H1 (cell line): ENCODE measurements around the gene ELFN1. TPM values are rescaled to one million over a fixed set of nuclear protein-coding genes. Genes with fewer than 3 reads are reported as not detected.

Experiments used
- NANOG ChIP-seq: IDR thresholded peaks from 2 replicates; pipeline ENCODE4 v1.6.1; 2011; ENCODE audit warnings: low read length, low read depth, mild to moderate bottlenecking, inconsistent platforms; ENCODE audit not compliant: insufficient read depth, poor library complexity, severe bottlenecking
- SIX5 ChIP-seq: IDR thresholded peaks from 2 replicates; pipeline ENCODE4 v1.6.1; 2011; ENCODE audit warnings: mild to moderate bottlenecking, low read depth, low read length
- SUZ12 ChIP-seq: fragments of 200-600 bp; sonication (generic); IDR thresholded peaks from 2 replicates; pipeline ENCODE4 v1.6.1; 2012; ENCODE audit warnings: mild to moderate bottlenecking, inconsistent platforms, low read length, moderate library complexity, mixed read lengths
- polyA plus RNA-seq, 7 experiments: library from polyadenylated mRNA; depleted of rRNA in 3 of 7; stranded (reverse) in 5 of 7; unstranded in 2 of 7; fragments of >200 nt in 5 of 7; fragments of 200-250 nt in 2 of 7; gene quantifications; 1 replicate in 5 of 7; 2 replicates in 1 of 7; 4 replicates in 1 of 7; pipeline versions ENCODE4 v1.2.1 to v1.2.3, GENCODE V29; 2011 to 2013; ENCODE audit warnings: missing spikeins in 2 of 7, mixed read lengths in 2 of 7
- total RNA-seq: library from RNA; stranded (reverse); fragmentation: NEBNext Ultra II Directional; extraction: Animal tissue kit (Norgen Biotek cat#: 25700); gene quantifications from 2 replicates; pipeline ENCODE4 v1.2.1, GENCODE V29; 2021

ELFN1 gene
- total and polyA plus RNA-seq, 2 of the 8 experiments (the other 6 are each of a cell fraction or from before 2014, with no cell fraction given): 2.0 to 4.5 TPM

- TF ChIP-seq SIX5 (no peak), SUZ12 (no peak), NANOG (no peak)
These were observed 43.3 kb upstream of the ELFN1 start (continued) for GRCh38 chr7:1626769-1627168.
